ENCODE data around the gene BCAR3. TPM values are rescaled to one million over a fixed set of nuclear protein-coding genes. Genes with fewer than 3 reads are reported as not detected.
"Not testable (repeated sequence)": the region's sequence is repeated elsewhere in the genome, so short reads cannot be mapped to it uniquely, and the experiment has no call there.

The BCAR3 gene
- total and polyA plus RNA-seq, 4 donors = 12.2 to 33.3 (median 18.2) TPM

GRCh38 chr1:93675271-93675670 is 6.4 kb downstream of the BCAR3 start:
- no peak overlapping the region for H3K4me3 ChIP-seq
- 60 to 77% methylated on average over 3 of the region's 3 CpGs for WGBS, 2 donors
- no peaks in the 10 kb centered on the region for H3K27me3 ChIP-seq (ENCODE audit: control insufficient read depth in 3 of 3, insufficient read depth in 3 of 3, low read length in 2 of 3)
- H3K27ac ChIP-seq (ENCODE audit: low read depth in 1 of 2, low read length in 1 of 2) = peak overlapping the region in 1 of 2 donors; percentile 63
- H3K4me1 ChIP-seq (ENCODE audit: control insufficient read depth in 5 of 5, insufficient read depth in 5 of 5, low read length in 5 of 5) = peaks cover 24 to 56% (median 36%) of the 10 kb centered on the region in 5 donors
- DNase-seq (peak in 2 of 3 donors; percentile 48 to 50), ATAC-seq (ENCODE audit: insufficient read depth, low FRiP score) (no peak)
- H3K9me3 ChIP-seq (ENCODE audit: control insufficient read depth in 4 of 4, insufficient read depth in 3 of 4, low read length in 3 of 4) = no peaks in the 10 kb centered on the region
- H3K36me3 ChIP-seq (ENCODE audit: control insufficient read depth in 4 of 4, insufficient read depth in 4 of 4, low read length in 4 of 4) = peaks cover 0 to 3% (median 0%) of the 10 kb centered on the region in 4 donors
- no peak overlapping the region for H3K9ac ChIP-seq (ENCODE audit: insufficient read depth in 1 of 2, low read length in 2 of 2)
- no peak for TF ChIP-seq CTCF (IDR thresholded peaks at IDR 0.05; ENCODE audit: control extremely low read depth, extremely low read depth)

DNA sequence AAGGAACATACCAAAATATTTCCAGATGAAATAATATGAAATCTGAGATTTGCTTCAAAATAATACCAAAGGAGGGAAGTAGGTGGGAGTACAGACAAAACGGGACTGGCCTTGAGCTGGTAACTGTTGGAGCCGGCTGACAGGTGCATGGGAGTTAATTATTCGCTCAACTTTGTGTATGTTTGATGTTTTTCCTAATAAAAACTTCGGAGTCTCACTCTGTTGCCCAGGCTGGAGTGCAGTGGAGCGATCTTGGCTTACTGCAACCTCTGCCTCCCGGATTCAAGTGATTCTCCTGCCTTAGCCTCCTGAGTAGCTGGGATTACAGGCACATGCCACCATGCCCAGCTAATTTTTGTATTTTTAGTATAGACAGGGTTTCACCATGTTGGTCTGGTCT is 7.6 kb downstream of the BCAR3 start:
- not testable (repeated sequence) for H3K4me3 ChIP-seq; H3K9me3 ChIP-seq (ENCODE audit: control insufficient read depth in 4 of 4, insufficient read depth in 3 of 4, low read length in 3 of 4); H3K36me3 ChIP-seq (ENCODE audit: control insufficient read depth in 4 of 4, insufficient read depth in 4 of 4, low read length in 4 of 4); DNase-seq; H3K9ac ChIP-seq (ENCODE audit: insufficient read depth in 1 of 2, low read length in 2 of 2); H3K27me3 ChIP-seq (ENCODE audit: control insufficient read depth in 3 of 3, insufficient read depth in 3 of 3, low read length in 2 of 3); ATAC-seq (ENCODE audit: insufficient read depth, low FRiP score)
- H3K27ac ChIP-seq (ENCODE audit: low read depth in 1 of 2, low read length in 1 of 2) = peak overlapping the region in 1 of 2 donors; percentile 1
- WGBS, 2 donors = 83 to 87% methylated on average over 6 of the region's 6 CpGs
- H3K4me1 ChIP-seq (ENCODE audit: control insufficient read depth in 5 of 5, insufficient read depth in 5 of 5, low read length in 5 of 5) = peaks cover 25 to 44% (median 33%) of the 10 kb centered on the region in 5 donors

DNA sequence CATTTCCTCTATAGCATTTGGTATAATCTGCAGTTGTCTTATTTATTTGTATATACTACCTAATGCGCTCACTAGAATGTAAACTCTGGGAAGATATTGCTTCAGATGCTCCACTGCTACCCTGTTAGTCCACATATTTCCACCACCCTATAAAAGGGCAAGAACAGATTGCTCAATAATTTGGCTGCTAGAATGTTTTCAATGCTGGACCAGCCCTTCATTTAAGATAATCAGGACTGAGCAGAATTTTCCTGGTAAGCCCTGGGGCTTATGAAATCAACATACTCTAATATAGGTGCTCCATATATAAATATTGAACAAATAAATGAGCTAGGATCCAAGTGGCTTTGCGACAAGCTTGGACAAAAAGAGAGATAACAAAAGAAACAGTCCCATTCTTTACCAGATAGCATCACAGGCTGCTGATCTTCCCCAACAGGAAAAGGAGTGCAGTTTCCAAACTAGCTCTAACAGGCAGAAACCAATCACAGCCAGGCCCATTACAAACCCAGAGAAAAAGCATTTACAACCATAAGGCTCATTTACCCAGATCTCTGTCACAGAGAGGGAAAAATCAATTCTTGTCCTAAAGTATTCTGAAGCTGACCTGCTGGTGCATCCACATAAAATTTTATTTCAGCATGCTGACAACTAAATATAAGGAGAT is 8.3 kb downstream of the BCAR3 start:
- no peaks in the 10 kb centered on the region for H3K27me3 ChIP-seq (ENCODE audit: control insufficient read depth in 3 of 3, insufficient read depth in 3 of 3, low read length in 2 of 3)
- no peaks in the 10 kb centered on the region for H3K9me3 ChIP-seq (ENCODE audit: control insufficient read depth in 4 of 4, insufficient read depth in 3 of 4, low read length in 3 of 4)
- ATAC-seq (ENCODE audit: insufficient read depth, low FRiP score) (peak; percentile 20), DNase-seq (peak in 1 of 3 donors; percentile 33)
- H3K27ac ChIP-seq (ENCODE audit: low read depth in 1 of 2, low read length in 1 of 2) = peak overlapping the region in 1 of 2 donors; percentile 84
- no peak overlapping the region for H3K9ac ChIP-seq (ENCODE audit: insufficient read depth in 1 of 2, low read length in 2 of 2)
- no peak overlapping the region for H3K4me3 ChIP-seq
- 51 to 72% methylated on average over 2 of the region's 2 CpGs for WGBS, 2 donors
- no peak for TF ChIP-seq CTCF (IDR thresholded peaks at IDR 0.05; ENCODE audit: control extremely low read depth, extremely low read depth)
- H3K36me3 ChIP-seq (ENCODE audit: control insufficient read depth in 4 of 4, insufficient read depth in 4 of 4, low read length in 4 of 4) = peaks cover 0 to 4% (median 0%) of the 10 kb centered on the region in 4 donors
- H3K4me1 ChIP-seq (ENCODE audit: control insufficient read depth in 5 of 5, insufficient read depth in 5 of 5, low read length in 5 of 5) = peaks cover 25 to 43% (median 32%) of the 10 kb centered on the region in 5 donors

GRCh38 chr1:93672477-93673162 is 9.0 kb downstream of the BCAR3 start:
- H3K9ac ChIP-seq (ENCODE audit: insufficient read depth in 1 of 2, low read length in 2 of 2) = no peak overlapping the region
- H3K4me3 ChIP-seq = no peak overlapping the region
- no peak for TF ChIP-seq CTCF (IDR thresholded peaks at IDR 0.05; ENCODE audit: control extremely low read depth, extremely low read depth)
- H3K4me1 ChIP-seq (ENCODE audit: control insufficient read depth in 5 of 5, insufficient read depth in 5 of 5, low read length in 5 of 5) = peaks cover 25 to 43% (median 32%) of the 10 kb centered on the region in 5 donors
- H3K9me3 ChIP-seq (ENCODE audit: control insufficient read depth in 4 of 4, insufficient read depth in 3 of 4, low read length in 3 of 4) = no peaks in the 10 kb centered on the region
- DNase-seq = peak; percentile 74 to 81 (median 81)
- H3K36me3 ChIP-seq (ENCODE audit: control insufficient read depth in 4 of 4, insufficient read depth in 4 of 4, low read length in 4 of 4) = peaks cover 0 to 7% (median 0%) of the 10 kb centered on the region in 4 donors
- 51 to 67% methylated on average over 5 of the region's 5 CpGs for whole genome bisulfite sequencing, 2 donors
- peak; percentile 4 for ATAC-seq (ENCODE audit: insufficient read depth, low FRiP score)
- no peaks in the 10 kb centered on the region for H3K27me3 ChIP-seq (ENCODE audit: control insufficient read depth in 3 of 3, insufficient read depth in 3 of 3, low read length in 2 of 3)
- H3K27ac ChIP-seq (ENCODE audit: low read depth in 1 of 2, low read length in 1 of 2) = peak overlapping the region in 1 of 2 donors; percentile 84
